ENCODE data around the gene DNAL4. TPM values are rescaled to one million over a fixed set of nuclear protein-coding genes. Genes with fewer than 3 reads are reported as not detected.

DNAL4 gene
- total RNA-seq, 1 donor from 2014 or later: 32.6 TPM

- Histone ChIP-seq H3K4me3 (ENCODE audit: low read depth, low read length) (no peak overlapping the region), H3K36me3 (ENCODE audit: control insufficient read depth, insufficient read depth, low read length) (no peaks in the 10 kb centered on the region), H3K27me3 (ENCODE audit: control insufficient read depth, insufficient read depth, low read length) (no peaks in the 10 kb centered on the region)
- FAIRE-seq: peak; percentile 32
- TF ChIP-seq, protein P1, sequence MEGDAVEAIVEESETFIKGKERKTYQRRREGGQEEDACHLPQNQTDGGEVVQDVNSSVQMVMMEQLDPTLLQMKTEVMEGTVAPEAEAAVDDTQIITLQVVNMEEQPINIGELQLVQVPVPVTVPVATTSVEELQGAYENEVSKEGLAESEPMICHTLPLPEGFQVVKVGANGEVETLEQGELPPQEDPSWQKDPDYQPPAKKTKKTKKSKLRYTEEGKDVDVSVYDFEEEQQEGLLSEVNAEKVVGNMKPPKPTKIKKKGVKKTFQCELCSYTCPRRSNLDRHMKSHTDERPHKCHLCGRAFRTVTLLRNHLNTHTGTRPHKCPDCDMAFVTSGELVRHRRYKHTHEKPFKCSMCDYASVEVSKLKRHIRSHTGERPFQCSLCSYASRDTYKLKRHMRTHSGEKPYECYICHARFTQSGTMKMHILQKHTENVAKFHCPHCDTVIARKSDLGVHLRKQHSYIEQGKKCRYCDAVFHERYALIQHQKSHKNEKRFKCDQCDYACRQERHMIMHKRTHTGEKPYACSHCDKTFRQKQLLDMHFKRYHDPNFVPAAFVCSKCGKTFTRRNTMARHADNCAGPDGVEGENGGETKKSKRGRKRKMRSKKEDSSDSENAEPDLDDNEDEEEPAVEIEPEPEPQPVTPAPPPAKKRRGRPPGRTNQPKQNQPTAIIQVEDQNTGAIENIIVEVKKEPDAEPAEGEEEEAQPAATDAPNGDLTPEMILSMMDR (IDR thresholded peaks at IDR 0.05; ENCODE audit: insufficient read depth, low read length, severe bottlenecking): no peak
- peak; percentile 8 for DNase-seq (ENCODE audit: low read depth)
These were observed 5.5 kb upstream of the DNAL4 start for GRCh38 chr22:38799265-38800002.

- Histone ChIP-seq H3K27me3 (ENCODE audit: control insufficient read depth, insufficient read depth, low read length) (no peaks in the 10 kb centered on the region), H3K36me3 (ENCODE audit: control insufficient read depth, insufficient read depth, low read length) (no peaks in the 10 kb centered on the region), H3K4me3 (ENCODE audit: low read depth, low read length) (no peak overlapping the region)
- TF ChIP-seq, protein P1 (IDR thresholded peaks at IDR 0.05; ENCODE audit: insufficient read depth, low read length, severe bottlenecking): no peak
- FAIRE-seq (no peak), DNase-seq (ENCODE audit: low read depth) (no peak)
These were observed 4.6 kb upstream of the DNAL4 start for GRCh38 chr22:38798496-38798895.

GRCh38 chr22:38796262-38796957 is 2.5 kb upstream of the DNAL4 start:
- DNase-seq (ENCODE audit: low read depth) (no peak), FAIRE-seq (no peak)
- Histone ChIP-seq H3K36me3 (ENCODE audit: control insufficient read depth, insufficient read depth, low read length) (no peaks in the 10 kb centered on the region), H3K27me3 (ENCODE audit: control insufficient read depth, insufficient read depth, low read length) (no peaks in the 10 kb centered on the region), H3K4me3 (ENCODE audit: low read depth, low read length) (no peak overlapping the region)
- TF ChIP-seq, protein P1 (IDR thresholded peaks at IDR 0.05; ENCODE audit: insufficient read depth, low read length, severe bottlenecking): no peak

GRCh38 chr22:38795569-38795968 is 1.6 kb upstream of the DNAL4 start:
- DNase-seq (ENCODE audit: low read depth): no peak
- TF ChIP-seq, protein P1 (IDR thresholded peaks at IDR 0.05; ENCODE audit: insufficient read depth, low read length, severe bottlenecking): no peak
- Histone ChIP-seq H3K4me3 (ENCODE audit: low read depth, low read length) (no peak overlapping the region), H3K36me3 (ENCODE audit: control insufficient read depth, insufficient read depth, low read length) (no peaks in the 10 kb centered on the region), H3K27me3 (ENCODE audit: control insufficient read depth, insufficient read depth, low read length) (no peaks in the 10 kb centered on the region)
- peak; percentile 62 for FAIRE-seq

GRCh38 chr22:38793317-38793716 is 626 bp downstream of the DNAL4 start:
- no peak for FAIRE-seq

More at GRCh38 chr22:38793317-38793716, 626 bp downstream of the DNAL4 start:
- TF ChIP-seq, protein P1 (IDR thresholded peaks at IDR 0.05; ENCODE audit: insufficient read depth, low read length, severe bottlenecking): no peak
- Histone ChIP-seq H3K36me3 (ENCODE audit: control insufficient read depth, insufficient read depth, low read length) (peaks cover 2% of the 10 kb centered on the region), H3K27me3 (ENCODE audit: control insufficient read depth, insufficient read depth, low read length) (no peaks in the 10 kb centered on the region), H3K4me3 (ENCODE audit: low read depth, low read length) (peak overlapping the region; percentile 82)
- DNase-seq (ENCODE audit: low read depth): no peak

Data from bronchial epithelial cell (primary cell).